Mucosa of descending colon (tissue), 3 donors: Measurements from ENCODE around the gene SCN3A. TPM values are rescaled to one million over a fixed set of nuclear protein-coding genes. Genes with fewer than 3 reads are reported as not detected.

ENCODE experiments used
- ATAC-seq: fragments of 200-7000 bp; cut with Tn5 transposase; one replicate; pipeline ENCODE4 v1.9.1; 2020; ENCODE audit warnings: mild to moderate bottlenecking, moderate library complexity
- DNase-seq, 3 donors: peaks; one replicate each; pipeline ENCODE4 v3.0.0-alpha.2; 2020
- H3K36me3 ChIP-seq: fragments of 200-600 bp; one replicate; pipeline ENCODE4 v1.8.0; 2021; ENCODE audit warnings: low read depth, mild to moderate bottlenecking
- H3K4me1 ChIP-seq: fragments of 200-600 bp; one replicate; pipeline ENCODE4 v1.8.0; 2021; ENCODE audit warnings: low read depth, mild to moderate bottlenecking
- H3K4me3 ChIP-seq: fragments of 200-600 bp; one replicate; pipeline ENCODE4 v1.8.0; 2021; ENCODE audit warnings: mild to moderate bottlenecking
- H3K9me3 ChIP-seq: fragments of 200-600 bp; one replicate; pipeline ENCODE4 v1.8.0; 2021; ENCODE audit warnings: mild to moderate bottlenecking
- CTCF ChIP-seq: fragments of 200-600 bp; IDR thresholded peaks from one replicate; pipeline ENCODE4 v1.8.0; 2022; ENCODE audit warnings: antibody characterized with exemption, mild to moderate bottlenecking
- intact Hi-C, 2 donors: fragments of 100-400 bp; cut with DNase I in 1 of 2; cut with micrococcal nuclease in 1 of 2; formaldehyde crosslinking; loops; one replicate each; pipeline versions ENCODE4 v1.11.0 to v1.11.1; 2022; cut with DNase I, micrococcal nuclease
- total RNA-seq, 3 donors: library from RNA; stranded (reverse); fragmentation: NEBNext Ultra II Directional in 2 of 3; extraction: Animal tissue kit (Norgen Biotek cat#: 25700) in 2 of 3; gene quantifications; one replicate each; pipeline versions ENCODE4 v1.2.1 to v1.2.4, GENCODE V29; 2021 to 2023
- donor health status: DM: no; HTN: no; CAD: no; lungs with moderate emphysema.
- donor health status: DM: no; HTN: no; CAD: no.
- donor health status: DM: no; HTN: yes; CAD: no.

SCN3A gene
- total RNA-seq, 3 donors from 2014 or later: 1.1 to 2.6 (median 2.1) TPM

- no peak overlapping the region for H3K4me3 ChIP-seq
- intact Hi-C loops: no loop called here
- H3K36me3 ChIP-seq: no peaks in the 10 kb centered on the region
- TF ChIP-seq CTCF: no peak
- H3K9me3 ChIP-seq: no peaks in the 10 kb centered on the region
- H3K4me1 ChIP-seq: no peaks in the 10 kb centered on the region
- no peak for ATAC-seq
- no peak for DNase-seq
Observed at GRCh38 chr2:165086337-165086736, 117.5 kb downstream of the SCN3A start.

GRCh38 chr2:165083326-165083725 lies 120.5 kb downstream of the SCN3A start:
- TF ChIP-seq CTCF: no peak
- intact Hi-C loops: no loop called here
- no peak for ATAC-seq

GRCh38 chr2:165082479-165082878 lies 121.4 kb downstream of the SCN3A start:
- Histone ChIP-seq H3K4me1 (no peaks in the 10 kb centered on the region), H3K4me3 (no peak overlapping the region), H3K9me3 (no peaks in the 10 kb centered on the region), H3K36me3 (no peaks in the 10 kb centered on the region)
- intact Hi-C loops: no loop called here
- no peak for TF ChIP-seq CTCF
- ATAC-seq (no peak), DNase-seq (no peak)

More at GRCh38 chr2:165083326-165083725, 120.5 kb downstream of the SCN3A start:
- H3K4me3 ChIP-seq: no peak overlapping the region
- H3K36me3 ChIP-seq: no peaks in the 10 kb centered on the region
- DNase-seq: no peak
- H3K9me3 ChIP-seq: no peaks in the 10 kb centered on the region
- no peaks in the 10 kb centered on the region for H3K4me1 ChIP-seq

GRCh38 chr2:165081276-165081675 lies 122.6 kb downstream of the SCN3A start:
- no peak for TF ChIP-seq CTCF
- H3K4me1 ChIP-seq: no peaks in the 10 kb centered on the region
- H3K36me3 ChIP-seq: no peaks in the 10 kb centered on the region
- H3K9me3 ChIP-seq: no peaks in the 10 kb centered on the region
- no peak overlapping the region for H3K4me3 ChIP-seq
- intact Hi-C loops: no loop called here
- ATAC-seq: no peak
- DNase-seq: no peak

- Histone ChIP-seq H3K4me1 (no peaks in the 10 kb centered on the region), H3K4me3 (no peak overlapping the region), H3K36me3 (no peaks in the 10 kb centered on the region), H3K9me3 (no peaks in the 10 kb centered on the region)
- DNase-seq (no peak), ATAC-seq (no peak)
- no peak for TF ChIP-seq CTCF
- intact Hi-C loops: no loop called here
Observed at GRCh38 chr2:165079432-165079831, 124.4 kb downstream of the SCN3A start.

- TF ChIP-seq CTCF: no peak
- H3K9me3 ChIP-seq: no peaks in the 10 kb centered on the region
- intact Hi-C loops: no loop called here
- no peaks in the 10 kb centered on the region for H3K36me3 ChIP-seq
- no peak for ATAC-seq
- no peaks in the 10 kb centered on the region for H3K4me1 ChIP-seq
- DNase-seq: no peak
- no peak overlapping the region for H3K4me3 ChIP-seq
Observed at GRCh38 chr2:165078913-165079312, 124.9 kb downstream of the SCN3A start.
